BJ (cell line): ENCODE measurements around the gene ZNF670. TPM values are rescaled to one million over a fixed set of nuclear protein-coding genes. Genes with fewer than 3 reads are reported as not detected.

Source experiments
- CTCF ChIA-PET: fragments of 350-600 bp; formaldehyde crosslinking; extraction: SDS; loops from one replicate; lab custom pipeline; 2021; ENCODE audit warnings: antibody characterized with exemption, inconsistent platforms; lab: Yijun Ruan, JAX
- POLR2A ChIA-PET: fragments of 300-600 bp; sonication (Branson Sonifier 250); formaldehyde crosslinking; extraction: SDS; loops from one replicate; lab custom pipeline; 2021; ENCODE audit warnings: antibody characterized with exemption; lab: Charles Lee
- DNase-seq: peaks from one replicate; pipeline ENCODE4 v3.0.0-alpha.2; 2011; ENCODE audit warnings: low read depth
- H3K27me3 ChIP-seq: 2 replicates; pipeline ENCODE4 v1.6.0; 2011; ENCODE audit warnings: low read length; ENCODE audit not compliant: control insufficient read depth, insufficient read depth
- H3K36me3 ChIP-seq: 2 replicates; pipeline ENCODE4 v1.5.1; 2011; ENCODE audit warnings: low read length; ENCODE audit not compliant: control insufficient read depth, insufficient read depth
- H3K4me3 ChIP-seq: 2 replicates; pipeline ENCODE4 v1.5.1; 2011; ENCODE audit warnings: low read depth, mild to moderate bottlenecking, control low read depth, low read length
- CTCF ChIP-seq: IDR thresholded peaks from 2 replicates; pipeline ENCODE4 v1.5.1; 2011; ENCODE audit warnings: low read depth, mild to moderate bottlenecking, control low read depth, inconsistent platforms, low read length, moderate library complexity; ENCODE audit not compliant: insufficient read depth
- polyA plus RNA-seq: library from polyadenylated mRNA; depleted of rRNA; stranded (reverse); fragments of >200 nt; gene quantifications from 2 replicates; pipeline ENCODE4 v1.2.3, GENCODE V29; 2011

Gene ZNF670
- polyA plus RNA-seq, 1 experiment: 0.66 TPM

- POLR2A ChIA-PET: no interaction called here
- no peaks in the 10 kb centered on the region for H3K36me3 ChIP-seq
- no peak overlapping the region for H3K4me3 ChIP-seq
- no peaks in the 10 kb centered on the region for H3K27me3 ChIP-seq
- TF ChIP-seq CTCF: no peak
- CTCF ChIA-PET: no interaction called here
- DNase-seq: no peak
These were observed 6.7 kb upstream of the ZNF670 start for GRCh38 chr1:247085310-247085709.

DNA sequence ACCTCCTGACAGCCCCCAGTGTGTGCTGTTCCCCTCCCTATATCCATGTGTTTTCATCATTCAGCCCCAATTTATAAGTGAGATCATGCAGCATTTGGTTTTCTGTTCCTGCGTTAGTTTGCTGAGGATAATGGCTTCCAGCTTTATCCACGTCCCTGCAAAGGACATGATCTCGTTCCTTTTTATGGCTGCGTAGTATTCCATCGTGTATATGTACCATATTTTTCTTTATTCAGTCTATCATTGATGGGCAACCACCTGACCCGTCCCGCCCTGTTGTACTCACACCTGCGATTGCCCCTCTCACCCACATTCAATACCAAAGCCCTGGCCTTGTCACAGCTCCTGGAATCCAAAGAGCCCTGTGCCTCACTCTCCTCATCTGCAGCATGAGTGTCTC, 6.2 kb upstream of the ZNF670 start:
- Histone ChIP-seq H3K27me3 (no peaks in the 10 kb centered on the region), H3K36me3 (no peaks in the 10 kb centered on the region), H3K4me3 (no peak overlapping the region)
- TF ChIP-seq CTCF: no peak
- ChIA-PET CTCF (no interaction called here), POLR2A (no interaction called here)
- no peak for DNase-seq

DNA sequence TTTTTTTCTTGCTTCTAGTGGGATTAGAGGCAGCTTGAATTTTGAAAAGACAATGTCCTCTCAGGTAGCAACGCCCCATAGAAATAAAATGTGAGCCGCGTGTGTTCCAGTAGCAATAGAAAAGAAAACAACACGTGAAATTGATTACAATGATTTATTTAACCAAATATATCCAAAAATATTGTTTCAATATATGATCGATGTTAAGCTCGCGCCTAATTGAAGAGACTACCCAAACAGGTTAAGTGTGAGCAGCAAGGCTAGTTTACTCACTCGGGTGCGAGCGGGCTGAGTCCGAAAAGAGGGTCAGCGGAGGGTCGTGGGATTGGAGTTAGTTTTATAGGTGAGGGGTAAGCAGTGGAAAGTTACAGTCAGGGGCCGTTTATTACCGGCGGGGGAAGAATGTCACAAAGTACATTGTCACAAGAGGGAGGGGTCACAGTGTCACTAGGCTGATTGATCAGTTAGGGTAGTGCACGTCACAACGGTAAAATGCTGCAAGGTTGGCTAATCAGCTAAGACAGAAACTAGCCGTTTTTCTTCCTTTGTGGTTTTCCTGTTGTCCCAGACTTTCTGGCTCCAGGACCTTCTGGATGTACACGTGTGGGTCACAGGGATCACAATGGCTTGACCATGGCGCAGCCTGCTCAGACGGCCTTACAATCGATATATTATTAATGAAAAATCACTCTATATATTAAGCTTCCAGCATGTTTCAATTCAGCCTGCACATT, 697 bp upstream of the ZNF670 start:
- Histone ChIP-seq H3K27me3 (no peaks in the 10 kb centered on the region), H3K4me3 (no peak overlapping the region), H3K36me3 (no peaks in the 10 kb centered on the region)
- TF ChIP-seq CTCF: no peak
- ChIA-PET POLR2A (no interaction called here), CTCF (interaction anchor here (0.9 kb wide), 1 partner anchor 10 kb away, joined by 3 read pairs; no protein-coding TSS in a partner anchor)
- DNase-seq: no peak

DNA sequence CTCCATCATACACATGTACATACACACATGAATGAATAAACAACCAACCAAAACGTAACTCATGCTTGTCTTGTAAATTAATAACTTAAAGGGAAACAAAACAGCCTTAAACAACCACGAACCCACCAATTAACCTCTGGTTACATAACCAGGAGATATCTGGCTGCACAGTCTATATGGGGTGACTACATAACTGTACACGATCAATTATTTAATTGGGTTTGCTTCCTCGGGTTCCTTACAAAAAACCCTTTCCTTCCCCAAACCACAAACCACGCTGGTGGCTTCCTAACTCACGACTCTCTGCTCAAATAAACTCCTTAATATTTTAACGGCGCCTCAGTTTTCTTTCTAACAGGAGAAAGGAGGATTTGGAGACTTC, 744 bp downstream of the ZNF670 start:
- no peak for DNase-seq
- Histone ChIP-seq H3K27me3 (no peaks in the 10 kb centered on the region), H3K4me3 (peak overlapping the region; percentile 65), H3K36me3 (no peaks in the 10 kb centered on the region)
- no peak for TF ChIP-seq CTCF
- ChIA-PET POLR2A (interaction anchor here (0.7 kb wide), 1 partner anchor 146 kb away, joined by 3 read pairs; no protein-coding TSS in a partner anchor), CTCF (interaction anchor here (0.9 kb wide), 1 partner anchor 11 kb away, joined by 3 read pairs; no protein-coding TSS in a partner anchor)

DNA sequence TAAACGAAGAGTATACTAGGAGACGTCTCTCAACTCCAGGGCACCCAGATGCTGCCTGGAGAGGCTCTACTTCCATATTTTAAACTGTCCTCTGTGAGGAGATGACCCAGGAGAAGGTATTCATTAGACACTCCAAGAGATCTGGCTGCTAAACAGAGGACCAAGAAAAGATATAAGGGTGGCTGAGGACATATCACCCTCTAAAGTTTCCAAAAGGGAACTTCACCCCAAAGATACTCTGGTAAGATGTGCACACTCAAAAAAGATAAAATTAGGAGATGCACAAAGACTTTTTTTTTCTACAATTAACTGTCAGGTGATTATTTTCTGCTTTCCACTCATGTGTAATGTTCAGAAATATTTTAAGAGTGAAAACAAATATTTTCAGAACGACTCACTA, 1.4 kb downstream of the ZNF670 start:
- ChIA-PET CTCF (no interaction called here), POLR2A (no interaction called here)
- no peak for DNase-seq
- Histone ChIP-seq H3K36me3 (no peaks in the 10 kb centered on the region), H3K27me3 (no peaks in the 10 kb centered on the region), H3K4me3 (no peak overlapping the region)
- TF ChIP-seq CTCF: no peak
